ENCODE data around the gene PLEKHN1. TPM values are rescaled to one million over a fixed set of nuclear protein-coding genes. Genes with fewer than 3 reads are reported as not detected.

The PLEKHN1 gene
- total RNA-seq, 4 donors from 2014 or later, result 0.14 to 1.4 TPM; not detected in 2

DNA sequence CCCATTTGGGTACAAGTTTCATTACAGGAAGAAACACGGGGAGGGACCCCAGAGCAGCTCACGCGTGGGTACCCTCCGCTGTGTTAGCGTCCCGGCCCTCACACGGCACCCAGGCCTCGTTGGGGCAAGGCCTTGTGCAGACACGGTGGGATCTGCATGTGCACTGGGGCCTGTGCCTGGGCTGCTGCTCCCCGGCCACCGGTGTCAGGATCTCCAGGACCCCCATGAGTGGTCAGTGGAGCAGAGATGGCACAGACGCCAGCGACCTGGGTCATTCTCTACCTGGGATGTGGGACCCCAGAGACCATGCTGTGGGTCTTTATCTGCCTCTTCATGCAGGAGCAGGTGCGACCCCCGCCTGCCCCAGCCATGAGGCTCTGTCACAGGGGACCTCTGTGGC, 47.9 kb upstream of the PLEKHN1 start:
- no peaks in the 10 kb centered on the region for H3K36me3 ChIP-seq
- intact Hi-C loops (cut with DNase I; ENCODE audit: low total_unique reads), result no loop called here
- TF ChIP-seq EP300 (IDR thresholded peaks at IDR 0.05; ENCODE audit: low read depth) (no peak), POLR2A (IDR thresholded peaks at IDR 0.05) (no peak), CTCF (IDR thresholded peaks at IDR 0.05) (no peak), POLR2AphosphoS5 (IDR thresholded peaks at IDR 0.05) (no peak)

DNA sequence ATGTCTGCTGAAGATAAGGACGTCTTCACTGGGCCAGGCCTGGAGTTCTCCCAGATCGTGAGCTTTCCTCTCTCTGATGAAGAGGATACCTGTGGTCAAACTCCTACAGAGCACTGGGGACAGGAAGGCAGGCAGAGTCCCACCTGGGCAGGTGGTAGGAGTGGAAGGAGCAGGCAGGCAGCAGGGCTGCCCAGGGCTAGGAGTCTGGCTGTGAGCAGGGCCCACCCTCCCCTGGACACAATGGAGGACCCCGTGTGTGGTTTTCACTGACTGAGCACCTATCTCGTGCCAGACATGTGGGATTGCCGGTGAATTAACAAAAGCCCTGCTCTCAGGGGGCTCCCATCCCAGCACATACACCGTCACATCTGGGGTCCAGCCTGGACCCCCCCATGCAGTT, 47.4 kb upstream of the PLEKHN1 start:
- H3K36me3 ChIP-seq, result no peaks in the 10 kb centered on the region
- no peak for DNase-seq
- TF ChIP-seq CTCF (IDR thresholded peaks at IDR 0.05) (no peak), POLR2AphosphoS5 (IDR thresholded peaks at IDR 0.05) (no peak), EP300 (IDR thresholded peaks at IDR 0.05; ENCODE audit: low read depth) (no peak), POLR2A (IDR thresholded peaks at IDR 0.05) (no peak)
- H3K4me3 ChIP-seq, result no peak overlapping the region
- H3K4me1 ChIP-seq, result peaks cover 19 to 38% (median 28%) of the 10 kb centered on the region in 4 donors
- H3K27me3 ChIP-seq, result peaks cover 100% of the 10 kb centered on the region
- 52% methylated on average over 6 of the region's 6 CpGs; no CpG with 5 or more reads in 1 of the 2 donors for WGBS, 2 donors (ENCODE audit: low coverage in 1 of 2)
- H3K27ac ChIP-seq, result no peak overlapping the region
- in situ Hi-C loops (cut with MboI; ENCODE audit: low pct_ligation_motif_present in 1 of 4, low pct_unique_long_range_greater_than_20kb in 1 of 4, low sequenced_read_pairs in 3 of 4), result no loop called here
- intact Hi-C loops (cut with DNase I; ENCODE audit: low total_unique reads), result no loop called here
- no peaks in the 10 kb centered on the region for H3K9me3 ChIP-seq

More for the DNA sequence above, 47.9 kb upstream of the PLEKHN1 start:
- Histone ChIP-seq H3K4me1 (peaks cover 16 to 36% (median 26%) of the 10 kb centered on the region in 4 donors), H3K9me3 (no peaks in the 10 kb centered on the region), H3K27ac (no peak overlapping the region), H3K4me3 (no peak overlapping the region), H3K27me3 (peaks cover 100% of the 10 kb centered on the region)
- in situ Hi-C loops (cut with MboI; ENCODE audit: low pct_ligation_motif_present in 1 of 4, low pct_unique_long_range_greater_than_20kb in 1 of 4, low sequenced_read_pairs in 3 of 4), result no loop called here
- DNase-seq, result no peak
- WGBS, 2 donors (ENCODE audit: low coverage in 1 of 2), result 67% methylated on average over 15 of the region's 15 CpGs; no CpG with 5 or more reads in 1 of the 2 donors

GRCh38 chr1:919271-919872, 46.9 kb upstream of the PLEKHN1 start:
- Histone ChIP-seq H3K4me1 (peaks cover 19 to 38% (median 29%) of the 10 kb centered on the region in 4 donors), H3K27ac (no peak overlapping the region), H3K27me3 (peaks cover 100% of the 10 kb centered on the region), H3K9me3 (no peaks in the 10 kb centered on the region), H3K36me3 (no peaks in the 10 kb centered on the region), H3K4me3 (no peak overlapping the region)
- in situ Hi-C loops (cut with MboI; ENCODE audit: low pct_ligation_motif_present in 1 of 4, low pct_unique_long_range_greater_than_20kb in 1 of 4, low sequenced_read_pairs in 3 of 4) (no loop called here), intact Hi-C loops (cut with DNase I; ENCODE audit: low total_unique reads) (no loop called here)
- TF ChIP-seq CTCF (IDR thresholded peaks at IDR 0.05), result no peak
- TF ChIP-seq POLR2A (IDR thresholded peaks at IDR 0.05), result no peak
- TF ChIP-seq EP300 (IDR thresholded peaks at IDR 0.05; ENCODE audit: low read depth), result no peak
- no peak for TF ChIP-seq POLR2AphosphoS5 (IDR thresholded peaks at IDR 0.05)
- WGBS, 2 donors (ENCODE audit: low coverage in 1 of 2), result 58% methylated on average over 16 of the region's 29 CpGs; no CpG with 5 or more reads in 1 of the 2 donors
- no peak for DNase-seq

GRCh38 chr1:920010-920409, 46.3 kb upstream of the PLEKHN1 start:
- no peak overlapping the region for H3K27ac ChIP-seq
- TF ChIP-seq POLR2AphosphoS5 (IDR thresholded peaks at IDR 0.05) (no peak), POLR2A (IDR thresholded peaks at IDR 0.05) (no peak), CTCF (IDR thresholded peaks at IDR 0.05) (no peak), EP300 (IDR thresholded peaks at IDR 0.05; ENCODE audit: low read depth) (no peak)
- in situ Hi-C loops (cut with MboI; ENCODE audit: low pct_ligation_motif_present in 1 of 4, low pct_unique_long_range_greater_than_20kb in 1 of 4, low sequenced_read_pairs in 3 of 4) (no loop called here), intact Hi-C loops (cut with DNase I; ENCODE audit: low total_unique reads) (no loop called here)
- H3K27me3 ChIP-seq, result peaks cover 100% of the 10 kb centered on the region
- H3K36me3 ChIP-seq, result no peaks in the 10 kb centered on the region
- no peak for DNase-seq
- H3K9me3 ChIP-seq, result no peaks in the 10 kb centered on the region
- peaks cover 21 to 44% (median 34%) of the 10 kb centered on the region in 4 donors for H3K4me1 ChIP-seq
- 28% methylated on average over 14 of the region's 23 CpGs; no CpG with 5 or more reads in 1 of the 2 donors for WGBS, 2 donors (ENCODE audit: low coverage in 1 of 2)
- no peak overlapping the region for H3K4me3 ChIP-seq

Data from transverse colon (tissue), 4 donors.